BJ (cell line): Measurements from ENCODE around the gene PDZK1IP1. TPM values are rescaled to one million over a fixed set of nuclear protein-coding genes. Genes with fewer than 3 reads are reported as not detected.

Source experiments
- CTCF ChIA-PET: fragments of 350-600 bp; formaldehyde crosslinking; extraction: SDS; loops from one replicate; lab custom pipeline; 2021; ENCODE audit warnings: antibody characterized with exemption, inconsistent platforms; lab: Yijun Ruan, JAX
- POLR2A ChIA-PET: fragments of 300-600 bp; sonication (Branson Sonifier 250); formaldehyde crosslinking; extraction: SDS; loops from one replicate; lab custom pipeline; 2021; ENCODE audit warnings: antibody characterized with exemption; lab: Charles Lee
- DNase-seq: peaks from one replicate; pipeline ENCODE4 v3.0.0-alpha.2; 2011; ENCODE audit warnings: low read depth
- H3K27me3 ChIP-seq: 2 replicates; pipeline ENCODE4 v1.6.0; 2011; ENCODE audit warnings: low read length; ENCODE audit not compliant: control insufficient read depth, insufficient read depth
- H3K36me3 ChIP-seq: 2 replicates; pipeline ENCODE4 v1.5.1; 2011; ENCODE audit warnings: low read length; ENCODE audit not compliant: control insufficient read depth, insufficient read depth
- H3K4me3 ChIP-seq: 2 replicates; pipeline ENCODE4 v1.5.1; 2011; ENCODE audit warnings: low read depth, mild to moderate bottlenecking, control low read depth, low read length
- polyA plus RNA-seq: library from polyadenylated mRNA; depleted of rRNA; stranded (reverse); fragments of >200 nt; gene quantifications from 2 replicates; pipeline ENCODE4 v1.2.3, GENCODE V29; 2011
- TF ChIP-seq, protein P1 (sequence below): IDR thresholded peaks from 2 replicates; pipeline ENCODE4 v1.5.1; 2011; ENCODE audit warnings: low read depth, mild to moderate bottlenecking, control low read depth, inconsistent platforms, low read length, moderate library complexity; ENCODE audit not compliant: insufficient read depth

Gene PDZK1IP1
- polyA plus RNA-seq, 1 experiment: not detected

DNA sequence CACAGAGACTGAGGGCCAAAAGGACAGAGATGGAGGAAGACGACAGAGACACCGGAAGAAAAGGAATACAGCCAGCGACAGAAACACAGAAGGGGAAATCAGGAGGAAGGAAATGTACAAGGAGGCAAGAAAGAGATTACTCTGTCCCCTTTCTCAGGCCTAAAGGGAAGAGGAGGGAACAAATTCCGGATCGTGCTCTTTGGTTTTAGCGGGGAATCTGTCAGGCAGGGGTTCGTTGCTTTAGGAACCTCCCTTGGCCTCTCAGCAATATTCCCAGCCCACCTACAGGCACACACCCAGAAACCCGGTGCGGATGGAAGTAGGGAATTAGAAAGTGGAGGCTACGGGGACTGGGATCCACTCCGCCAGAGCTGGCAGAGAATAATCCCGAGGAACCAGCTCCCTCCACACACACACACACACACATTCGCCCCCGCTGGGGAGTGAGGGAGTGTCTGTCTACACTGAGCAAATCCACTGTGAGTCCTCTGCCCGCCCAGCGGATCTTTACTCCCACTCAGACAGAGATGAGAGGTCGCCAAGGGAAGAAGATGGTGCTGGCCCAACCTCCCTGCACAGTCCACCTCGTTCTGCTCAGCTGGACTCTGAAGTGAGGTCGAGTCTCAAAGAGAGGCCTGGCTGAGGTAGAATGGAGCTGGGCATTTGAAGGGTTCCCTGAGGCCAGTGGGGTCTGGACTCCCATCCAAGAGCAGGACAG lies 36.4 kb upstream of the PDZK1IP1 start:
- DNase-seq: no peak
- POLR2A ChIA-PET: no interaction called here
- CTCF ChIA-PET: no interaction called here

DNA sequence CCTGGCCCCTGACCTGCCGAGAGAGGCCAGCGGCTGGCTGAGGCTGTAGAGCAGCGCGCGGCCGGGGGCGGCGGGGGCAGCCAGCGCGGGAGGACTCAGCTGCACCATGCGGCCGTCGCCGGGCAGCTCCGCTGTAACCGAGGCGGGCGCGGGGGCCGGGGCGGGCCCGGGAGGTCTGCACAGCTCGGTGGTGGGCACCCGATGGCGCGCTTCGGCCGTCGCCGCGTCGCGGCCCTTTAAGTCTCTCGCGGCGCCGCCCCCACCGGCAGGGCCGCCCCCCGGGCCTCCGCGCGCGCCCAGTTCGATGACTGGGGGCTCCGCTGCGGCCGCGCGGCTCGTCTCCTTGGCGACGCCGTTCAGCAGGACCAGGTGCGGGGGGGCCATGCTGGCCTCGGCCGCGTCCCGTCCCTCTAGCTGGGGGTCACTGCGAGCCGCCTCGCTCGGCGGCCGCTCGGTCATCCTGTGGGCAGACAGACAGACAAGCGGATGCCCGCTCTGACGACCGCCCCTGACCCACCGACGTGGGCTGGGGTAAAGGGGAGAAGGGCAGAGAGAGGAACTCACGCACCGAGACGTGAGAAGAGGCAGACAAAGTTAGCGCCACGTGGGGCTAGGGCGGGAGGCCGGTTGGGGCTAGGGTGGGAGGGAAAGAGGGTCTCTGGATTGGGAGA lies 35.7 kb upstream of the PDZK1IP1 start:
- Histone ChIP-seq H3K36me3 (no peaks in the 10 kb centered on the region), H3K27me3 (peaks cover 76% of the 10 kb centered on the region), H3K4me3 (no peak overlapping the region)
- CTCF ChIA-PET: no interaction called here
- no peak for DNase-seq
- POLR2A ChIA-PET: interaction anchor here (0.7 kb wide), 1 partner anchor 12 kb away, joined by 4 read pairs; no protein-coding TSS in a partner anchor
- TF ChIP-seq, protein P1, sequence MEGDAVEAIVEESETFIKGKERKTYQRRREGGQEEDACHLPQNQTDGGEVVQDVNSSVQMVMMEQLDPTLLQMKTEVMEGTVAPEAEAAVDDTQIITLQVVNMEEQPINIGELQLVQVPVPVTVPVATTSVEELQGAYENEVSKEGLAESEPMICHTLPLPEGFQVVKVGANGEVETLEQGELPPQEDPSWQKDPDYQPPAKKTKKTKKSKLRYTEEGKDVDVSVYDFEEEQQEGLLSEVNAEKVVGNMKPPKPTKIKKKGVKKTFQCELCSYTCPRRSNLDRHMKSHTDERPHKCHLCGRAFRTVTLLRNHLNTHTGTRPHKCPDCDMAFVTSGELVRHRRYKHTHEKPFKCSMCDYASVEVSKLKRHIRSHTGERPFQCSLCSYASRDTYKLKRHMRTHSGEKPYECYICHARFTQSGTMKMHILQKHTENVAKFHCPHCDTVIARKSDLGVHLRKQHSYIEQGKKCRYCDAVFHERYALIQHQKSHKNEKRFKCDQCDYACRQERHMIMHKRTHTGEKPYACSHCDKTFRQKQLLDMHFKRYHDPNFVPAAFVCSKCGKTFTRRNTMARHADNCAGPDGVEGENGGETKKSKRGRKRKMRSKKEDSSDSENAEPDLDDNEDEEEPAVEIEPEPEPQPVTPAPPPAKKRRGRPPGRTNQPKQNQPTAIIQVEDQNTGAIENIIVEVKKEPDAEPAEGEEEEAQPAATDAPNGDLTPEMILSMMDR: no peak

More for the DNA sequence above, 36.4 kb upstream of the PDZK1IP1 start:
- TF ChIP-seq, protein P1: no peak
- Histone ChIP-seq H3K4me3 (no peak overlapping the region), H3K36me3 (no peaks in the 10 kb centered on the region), H3K27me3 (peaks cover 81% of the 10 kb centered on the region)

DNA sequence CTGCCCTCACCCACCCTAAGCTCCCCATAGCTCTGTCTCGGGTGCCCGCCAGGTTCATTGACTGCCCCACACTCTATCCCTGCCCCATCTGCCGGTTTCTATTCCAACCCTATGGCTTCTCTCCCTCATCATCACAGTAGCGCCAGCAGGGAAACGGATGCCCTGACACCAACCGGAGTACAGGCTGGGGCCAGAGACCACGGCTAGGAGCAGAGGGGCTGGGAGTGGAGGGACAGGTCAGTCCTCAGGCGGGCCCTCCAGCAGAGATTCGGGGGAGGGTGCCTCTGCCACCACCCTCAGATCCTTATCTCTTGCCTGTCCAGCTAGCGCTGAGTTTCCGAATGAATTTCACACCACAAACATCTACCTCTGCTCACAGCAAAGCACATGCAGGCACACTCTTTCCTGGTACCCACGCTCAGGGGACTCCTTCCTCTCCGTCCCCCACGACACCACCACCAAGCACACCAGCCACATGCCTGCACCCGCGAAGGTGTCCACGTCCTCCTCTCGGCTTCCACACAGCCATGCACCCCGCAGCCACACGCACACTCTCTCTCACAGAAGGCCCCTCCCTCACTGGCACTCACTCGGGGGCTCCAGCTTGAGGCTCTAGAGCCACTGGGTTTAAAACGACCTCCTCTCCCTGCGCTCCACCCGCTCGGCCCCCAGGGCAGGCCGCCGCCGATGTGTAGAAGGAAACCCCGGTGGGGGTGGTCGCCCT lies 35.0 kb upstream of the PDZK1IP1 start:
- DNase-seq: no peak
- no peak overlapping the region for H3K4me3 ChIP-seq
- ChIA-PET CTCF (interaction anchor here (0.6 to 1.5 kb wide), 2 partner anchors 34 to 38 kb away, joined by 3 read pairs; no protein-coding TSS in a partner anchor), POLR2A (interaction anchor here (0.7 kb wide), 1 partner anchor 11 kb away, joined by 4 read pairs; no protein-coding TSS in a partner anchor)
- TF ChIP-seq, protein P1: no peak
- H3K36me3 ChIP-seq: no peaks in the 10 kb centered on the region
- H3K27me3 ChIP-seq: peaks cover 70% of the 10 kb centered on the region

DNA sequence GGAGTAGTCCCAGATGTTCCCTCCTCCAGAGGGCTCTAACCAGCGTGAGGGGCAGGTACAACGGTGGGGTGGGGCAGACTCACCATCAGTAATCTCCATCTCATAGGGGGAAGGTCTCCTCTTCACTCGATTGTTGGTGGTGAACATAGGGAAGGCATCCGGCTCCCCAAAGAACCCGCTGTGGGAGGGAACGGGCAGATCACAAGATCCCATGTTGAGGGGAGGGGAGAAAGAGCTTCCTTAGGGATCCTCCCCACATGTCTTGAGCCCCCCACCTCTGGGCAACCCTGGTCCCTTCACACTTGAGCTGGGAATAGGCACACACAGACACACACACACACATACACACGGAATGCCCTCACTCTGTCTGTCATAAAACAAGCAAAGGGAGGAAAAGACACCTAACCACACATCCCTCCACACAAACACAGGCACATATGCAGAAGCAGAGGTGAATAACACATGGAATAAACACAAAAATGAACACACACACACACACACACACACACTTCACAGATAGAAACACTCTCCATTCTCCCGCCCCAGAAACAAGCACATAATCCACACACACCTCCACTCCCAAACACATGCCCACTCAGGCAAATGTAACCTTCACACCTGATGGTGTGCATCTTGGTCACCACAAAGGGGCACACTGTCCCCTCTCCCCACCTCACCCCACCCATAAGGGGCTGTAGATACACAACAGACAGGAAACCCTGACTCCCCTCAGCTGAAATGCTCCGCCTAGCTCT lies 34.3 kb upstream of the PDZK1IP1 start:
- TF ChIP-seq, protein P1: no peak
- Histone ChIP-seq H3K36me3 (no peaks in the 10 kb centered on the region), H3K4me3 (no peak overlapping the region), H3K27me3 (peaks cover 63% of the 10 kb centered on the region)
- CTCF ChIA-PET: interaction anchor here (0.6 to 1.5 kb wide), 2 partner anchors 33 to 38 kb away, joined by 3 read pairs; no protein-coding TSS in a partner anchor
- POLR2A ChIA-PET: no interaction called here
- no peak for DNase-seq
